Activated B cell treated with CpG ODN at 0.5 μM for 24 hours (primary cell): Measurements from ENCODE around the gene ZBTB5. TPM values are rescaled to one million over a fixed set of nuclear protein-coding genes. Genes with fewer than 3 reads are reported as not detected.

Experiments used
- ATAC-seq: fragments of 200-7000 bp; cut with Tn5 transposase; one replicate; pipeline ENCODE4 v1.10.0; 2021; ENCODE audit warnings: low read depth, mild to moderate bottlenecking, moderate library complexity
- CTCF ChIA-PET: fragments of 350-600 bp; sonication (Branson Sonifier 250); formaldehyde crosslinking; loops from one replicate; lab custom pipeline; 2021; ENCODE audit warnings: antibody characterized with exemption; lab: Charles Lee
- POLR2A ChIA-PET: fragments of 350-600 bp; sonication (Branson Sonifier 250); formaldehyde crosslinking; loops from one replicate; lab custom pipeline; 2021; ENCODE audit warnings: antibody characterized with exemption; lab: Charles Lee
- DNase-seq: peaks from one replicate; pipeline ENCODE4 v3.0.0; 2022
- H3K27ac Mint-ChIP-seq: one replicate; pipeline ENCODE4 v1.8.0; 2020; ENCODE audit warnings: mixed read lengths
- H3K27me3 Mint-ChIP-seq: one replicate; pipeline ENCODE4 v1.8.0; 2021; ENCODE audit warnings: mixed read lengths
- H3K36me3 Mint-ChIP-seq: one replicate; pipeline ENCODE4 v1.8.0; 2021; ENCODE audit warnings: low read depth, mixed read lengths
- H3K4me1 Mint-ChIP-seq: one replicate; pipeline ENCODE4 v1.8.0; 2021; ENCODE audit warnings: mixed read lengths
- H3K4me3 Mint-ChIP-seq: one replicate; pipeline ENCODE4 v1.8.0; 2020; ENCODE audit warnings: mild to moderate bottlenecking, mixed read lengths
- H3K9me3 Mint-ChIP-seq: one replicate; pipeline ENCODE4 v1.8.0; 2020; ENCODE audit warnings: mixed read lengths
- intact Hi-C: fragments of 100-400 bp; cut with micrococcal nuclease; formaldehyde crosslinking; loops from one replicate; pipeline ENCODE4 v1.15.1; 2024
- total RNA-seq: library from RNA; stranded (reverse); gene quantifications from 2 replicates; pipeline ENCODE4 v1.2.3, GENCODE V29; 2022
- TF ChIP-seq, protein P1 (sequence below): fragments of 200-600 bp; IDR thresholded peaks from one replicate; pipeline ENCODE4 v1.8.0; 2022; ENCODE audit warnings: antibody characterized with exemption, mild to moderate bottlenecking

ZBTB5 gene
- total RNA-seq, 1 donor from 2014 or later = 28.1 TPM

- H3K4me1 Mint-ChIP-seq = peaks cover 94% of the 10 kb centered on the region
- ChIA-PET POLR2A (interaction anchor here (0.6 to 18.7 kb wide), 15 partner anchors 6 to 413 kb away, joined by 3 to 975 read pairs (median 4); partner anchors contain the start of genes GRHPR, PAX5, POLR1E and TOMM5), CTCF (interaction anchor here (0.9 to 8.7 kb wide), 8 partner anchors 9 to 110 kb away, joined by 3 to 103 read pairs (median 6); no protein-coding TSS in a partner anchor)
- H3K9me3 Mint-ChIP-seq = no peaks in the 10 kb centered on the region
- ATAC-seq = no peak
- no peaks in the 10 kb centered on the region for H3K27me3 Mint-ChIP-seq
- no peak for DNase-seq
- H3K36me3 Mint-ChIP-seq = peaks cover 8% of the 10 kb centered on the region
- TF ChIP-seq, protein P1, sequence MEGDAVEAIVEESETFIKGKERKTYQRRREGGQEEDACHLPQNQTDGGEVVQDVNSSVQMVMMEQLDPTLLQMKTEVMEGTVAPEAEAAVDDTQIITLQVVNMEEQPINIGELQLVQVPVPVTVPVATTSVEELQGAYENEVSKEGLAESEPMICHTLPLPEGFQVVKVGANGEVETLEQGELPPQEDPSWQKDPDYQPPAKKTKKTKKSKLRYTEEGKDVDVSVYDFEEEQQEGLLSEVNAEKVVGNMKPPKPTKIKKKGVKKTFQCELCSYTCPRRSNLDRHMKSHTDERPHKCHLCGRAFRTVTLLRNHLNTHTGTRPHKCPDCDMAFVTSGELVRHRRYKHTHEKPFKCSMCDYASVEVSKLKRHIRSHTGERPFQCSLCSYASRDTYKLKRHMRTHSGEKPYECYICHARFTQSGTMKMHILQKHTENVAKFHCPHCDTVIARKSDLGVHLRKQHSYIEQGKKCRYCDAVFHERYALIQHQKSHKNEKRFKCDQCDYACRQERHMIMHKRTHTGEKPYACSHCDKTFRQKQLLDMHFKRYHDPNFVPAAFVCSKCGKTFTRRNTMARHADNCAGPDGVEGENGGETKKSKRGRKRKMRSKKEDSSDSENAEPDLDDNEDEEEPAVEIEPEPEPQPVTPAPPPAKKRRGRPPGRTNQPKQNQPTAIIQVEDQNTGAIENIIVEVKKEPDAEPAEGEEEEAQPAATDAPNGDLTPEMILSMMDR = no peak
- H3K4me3 Mint-ChIP-seq = peak overlapping the region; percentile 64
- H3K27ac Mint-ChIP-seq = peak overlapping the region; percentile 98
- intact Hi-C loops = loop anchor here (5.0 to 10.0 kb wide), 3 partner anchors 210 to 642 kb away; partner anchors contain the start of gene ZCCHC7
Measured at GRCh38 chr9:37406603-37407401, 58.4 kb downstream of the ZBTB5 start.

GRCh38 chr9:37405764-37406380, 59.4 kb downstream of the ZBTB5 start:
- CTCF ChIA-PET = interaction anchor here (1.2 to 8.7 kb wide), 3 partner anchors 10 to 33 kb away, joined by 3 to 103 read pairs (median 21); no protein-coding TSS in a partner anchor
- Mint-ChIP-seq H3K9me3 (no peaks in the 10 kb centered on the region), H3K4me1 (peaks cover 93% of the 10 kb centered on the region), H3K36me3 (peaks cover 8% of the 10 kb centered on the region), H3K4me3 (peak overlapping the region; percentile 64), H3K27me3 (no peaks in the 10 kb centered on the region), H3K27ac (peak overlapping the region; percentile 98)
- no peak for ATAC-seq
- TF ChIP-seq, protein P1 = no peak
- POLR2A ChIA-PET = interaction anchor here (0.6 to 18.7 kb wide), 9 partner anchors 17 to 412 kb away, joined by 3 to 975 read pairs (median 6); partner anchors contain the start of genes GRHPR, PAX5 and POLR1E
- no peak for DNase-seq
- intact Hi-C loops = loop anchor here (5.0 to 10.0 kb wide), 3 partner anchors 209 to 641 kb away; partner anchors contain the start of gene ZCCHC7

- peak overlapping the region; percentile 98 for H3K27ac Mint-ChIP-seq
- intact Hi-C loops = loop anchor here (5.0 to 10.0 kb wide), 3 partner anchors 208 to 641 kb away; partner anchors contain the start of gene ZCCHC7
- no peaks in the 10 kb centered on the region for H3K27me3 Mint-ChIP-seq
- H3K4me1 Mint-ChIP-seq = peaks cover 92% of the 10 kb centered on the region
- peaks cover 8% of the 10 kb centered on the region for H3K36me3 Mint-ChIP-seq
- CTCF ChIA-PET = interaction anchor here (8.7 kb wide), 1 partner anchor 32 kb away, joined by 103 read pairs; no protein-coding TSS in a partner anchor
- H3K4me3 Mint-ChIP-seq = peak overlapping the region; percentile 17
- ATAC-seq = no peak
- no peak for DNase-seq
- no peaks in the 10 kb centered on the region for H3K9me3 Mint-ChIP-seq
- POLR2A ChIA-PET = interaction anchor here (0.6 to 18.7 kb wide), 6 partner anchors 17 to 411 kb away, joined by 3 to 975 read pairs (median 90); partner anchors contain the start of genes GRHPR and PAX5
- TF ChIP-seq, protein P1 = no peak
Measured at GRCh38 chr9:37405350-37405749, 59.9 kb downstream of the ZBTB5 start.

GRCh38 chr9:37404590-37404989, 60.7 kb downstream of the ZBTB5 start:
- Mint-ChIP-seq H3K9me3 (no peaks in the 10 kb centered on the region), H3K27me3 (no peaks in the 10 kb centered on the region), H3K4me1 (peaks cover 92% of the 10 kb centered on the region), H3K27ac (peak overlapping the region; percentile 98), H3K36me3 (peaks cover 8% of the 10 kb centered on the region), H3K4me3 (no peak overlapping the region)
- TF ChIP-seq, protein P1 = no peak
- DNase-seq (no peak), ATAC-seq (no peak)
- intact Hi-C loops = loop anchor here (10.0 kb wide), 1 partner anchor 640 kb away; no protein-coding TSS in a partner anchor
- POLR2A ChIA-PET = interaction anchor here (0.6 to 18.7 kb wide), 7 partner anchors 11 to 368 kb away, joined by 3 to 975 read pairs (median 7); partner anchors contain the start of genes PAX5 and ZBTB5
- CTCF ChIA-PET = interaction anchor here (2.0 to 8.7 kb wide), 2 partner anchors 8 to 32 kb away, joined by 10 to 103 read pairs; no protein-coding TSS in a partner anchor
